GM18526 (cell line): ENCODE measurements around the gene AKAP7.

Source experiments
- POLR2A ChIP-seq: IDR thresholded peaks from 3 replicates; pipeline ENCODE4 v1.6.1; 2011; ENCODE audit not compliant: insufficient read length; ENCODE audit errors: extremely low read depth

The AKAP7 gene

GRCh38 chr6:131258010-131258652, 122.9 kb downstream of the AKAP7 start:
- TF ChIP-seq POLR2A, result no peak

- no peak for TF ChIP-seq POLR2A
These were observed 123.7 kb downstream of the AKAP7 start for GRCh38 chr6:131258816-131259476.

- no peak for TF ChIP-seq POLR2A
These were observed 126.8 kb downstream of the AKAP7 start for GRCh38 chr6:131262060-131262459.

GRCh38 chr6:131265939-131266338, 130.7 kb downstream of the AKAP7 start:
- no peak for TF ChIP-seq POLR2A

- TF ChIP-seq POLR2A, result no peak
These were observed 133.0 kb downstream of the AKAP7 start for GRCh38 chr6:131268303-131268702.

GRCh38 chr6:131269565-131270391, 134.5 kb downstream of the AKAP7 start:
- no peak for TF ChIP-seq POLR2A

GRCh38 chr6:131270534-131270933, 135.3 kb downstream of the AKAP7 start:
- TF ChIP-seq POLR2A, result no peak

- no peak for TF ChIP-seq POLR2A
These were observed 140.0 kb downstream of the AKAP7 start for GRCh38 chr6:131275273-131275672.

GRCh38 chr6:131277591-131277990, 142.3 kb downstream of the AKAP7 start:
- TF ChIP-seq POLR2A, result no peak

- no peak for TF ChIP-seq POLR2A
These were observed 146.4 kb downstream of the AKAP7 start for GRCh38 chr6:131281471-131282270.

GRCh38 chr6:131282365-131282764, 147.1 kb downstream of the AKAP7 start:
- TF ChIP-seq POLR2A, result no peak

GRCh38 chr6:131283466-131284175, 148.4 kb downstream of the AKAP7 start:
- TF ChIP-seq POLR2A, result no peak

GRCh38 chr6:131285548-131285947, 150.3 kb downstream of the AKAP7 start:
- TF ChIP-seq POLR2A, result no peak

- TF ChIP-seq POLR2A, result no peak
These were observed 151.3 kb downstream of the AKAP7 start for GRCh38 chr6:131286469-131287040.
